ENCODE measurements around the gene CKAP5. TPM values are rescaled to one million over a fixed set of nuclear protein-coding genes. Genes with fewer than 3 reads are reported as not detected.

CKAP5 gene
- total RNA-seq, 3 donors from 2014 or later (not counting 1 experiment from before 2014, with no cell fraction given), result 39.1 to 63.7 (median 46.3) TPM

DNA sequence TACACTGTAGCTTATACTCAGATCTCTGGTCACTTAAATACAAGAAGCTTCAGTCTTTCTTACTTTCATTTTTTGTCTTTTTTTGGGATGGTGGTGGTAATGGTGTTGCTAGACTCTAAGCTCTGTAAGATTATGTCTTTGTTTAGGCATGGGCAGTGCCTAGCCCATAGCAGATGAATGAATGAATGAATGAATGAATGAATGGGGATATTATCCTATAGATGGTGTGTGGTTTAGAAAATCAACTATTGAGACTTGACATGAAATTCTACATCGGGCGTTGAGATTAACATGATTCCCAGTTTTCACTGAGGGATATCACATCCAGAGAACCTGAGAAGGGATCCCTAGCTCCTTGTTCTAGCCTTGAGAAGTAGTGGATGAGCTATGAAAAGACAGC is 9.8 kb upstream of the CKAP5 start:
- H3K4me3 ChIP-seq (ENCODE audit: low read length), result no peak overlapping the region
- TF ChIP-seq, protein P1, sequence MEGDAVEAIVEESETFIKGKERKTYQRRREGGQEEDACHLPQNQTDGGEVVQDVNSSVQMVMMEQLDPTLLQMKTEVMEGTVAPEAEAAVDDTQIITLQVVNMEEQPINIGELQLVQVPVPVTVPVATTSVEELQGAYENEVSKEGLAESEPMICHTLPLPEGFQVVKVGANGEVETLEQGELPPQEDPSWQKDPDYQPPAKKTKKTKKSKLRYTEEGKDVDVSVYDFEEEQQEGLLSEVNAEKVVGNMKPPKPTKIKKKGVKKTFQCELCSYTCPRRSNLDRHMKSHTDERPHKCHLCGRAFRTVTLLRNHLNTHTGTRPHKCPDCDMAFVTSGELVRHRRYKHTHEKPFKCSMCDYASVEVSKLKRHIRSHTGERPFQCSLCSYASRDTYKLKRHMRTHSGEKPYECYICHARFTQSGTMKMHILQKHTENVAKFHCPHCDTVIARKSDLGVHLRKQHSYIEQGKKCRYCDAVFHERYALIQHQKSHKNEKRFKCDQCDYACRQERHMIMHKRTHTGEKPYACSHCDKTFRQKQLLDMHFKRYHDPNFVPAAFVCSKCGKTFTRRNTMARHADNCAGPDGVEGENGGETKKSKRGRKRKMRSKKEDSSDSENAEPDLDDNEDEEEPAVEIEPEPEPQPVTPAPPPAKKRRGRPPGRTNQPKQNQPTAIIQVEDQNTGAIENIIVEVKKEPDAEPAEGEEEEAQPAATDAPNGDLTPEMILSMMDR (IDR thresholded peaks at IDR 0.05), result no peak
- intact Hi-C loops (cut with micrococcal nuclease), result no loop called here
- H3K27me3 Mint-ChIP-seq (ENCODE audit: low read depth in 2 of 2), result peaks cover 2 to 5% of the 10 kb centered on the region in 2 donors
- DNase-seq, result no peak
- no peaks in the 10 kb centered on the region for H3K9me3 Mint-ChIP-seq
- no peak overlapping the region for H3K4me3 Mint-ChIP-seq
- H3K4me1 Mint-ChIP-seq, result no peaks in the 10 kb centered on the region
- ATAC-seq, result no peak
- WGBS (ENCODE audit: insufficient coverage), result 100% methylated on average over 2 of the region's 2 CpGs
- no peak overlapping the region for H3K27ac ChIP-seq (ENCODE audit: low read length)
- no peak overlapping the region for H3K27ac Mint-ChIP-seq
- H3K36me3 Mint-ChIP-seq, result no peaks in the 10 kb centered on the region
- no peaks in the 10 kb centered on the region for H3K36me3 ChIP-seq (ENCODE audit: control insufficient read depth, insufficient read depth, low read length)
- H3K9me3 ChIP-seq (ENCODE audit: control insufficient read depth, insufficient read depth, low read length), result no peaks in the 10 kb centered on the region
- H3K27me3 ChIP-seq (ENCODE audit: control insufficient read depth, insufficient read depth, low read length), result no peaks in the 10 kb centered on the region
- peaks cover 4% of the 10 kb centered on the region for H3K4me1 ChIP-seq (ENCODE audit: control insufficient read depth, insufficient read depth, low read length)

DNA sequence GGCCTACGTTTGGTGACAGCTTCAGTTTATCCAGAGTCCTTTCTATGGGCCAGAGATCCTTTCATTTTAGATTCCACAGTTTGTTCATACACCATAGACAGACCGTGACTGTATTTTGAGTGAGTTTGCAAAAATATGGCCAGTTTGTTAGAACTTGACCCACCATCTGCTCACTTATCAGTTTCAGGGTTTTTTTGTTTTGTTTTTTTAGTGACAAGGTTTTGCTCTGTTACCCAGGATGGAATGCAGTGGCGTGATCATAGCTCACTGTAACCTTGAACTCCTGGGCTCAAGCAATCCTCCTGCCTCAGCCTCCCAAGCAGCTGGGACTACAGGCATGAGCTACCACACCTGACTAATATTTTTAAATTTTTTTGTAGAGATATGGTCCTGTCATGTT is 9.1 kb upstream of the CKAP5 start:
- TF ChIP-seq, protein P1 (IDR thresholded peaks at IDR 0.05), result no peak
- ATAC-seq (no peak), DNase-seq (no peak)
- Mint-ChIP-seq H3K27ac (no peak overlapping the region), H3K4me1 (no peaks in the 10 kb centered on the region), H3K36me3 (no peaks in the 10 kb centered on the region), H3K4me3 (no peak overlapping the region), H3K27me3 (ENCODE audit: low read depth in 2 of 2) (peaks cover 0 to 2% of the 10 kb centered on the region in 2 donors), H3K9me3 (no peaks in the 10 kb centered on the region)
- Histone ChIP-seq H3K36me3 (ENCODE audit: control insufficient read depth, insufficient read depth, low read length) (no peaks in the 10 kb centered on the region), H3K4me3 (ENCODE audit: low read length) (no peak overlapping the region), H3K27me3 (ENCODE audit: control insufficient read depth, insufficient read depth, low read length) (no peaks in the 10 kb centered on the region), H3K27ac (ENCODE audit: low read length) (no peak overlapping the region), H3K4me1 (ENCODE audit: control insufficient read depth, insufficient read depth, low read length) (peaks cover 4% of the 10 kb centered on the region), H3K9me3 (ENCODE audit: control insufficient read depth, insufficient read depth, low read length) (no peaks in the 10 kb centered on the region)
- intact Hi-C loops (cut with micrococcal nuclease), result no loop called here
- WGBS (ENCODE audit: insufficient coverage), result 98% methylated on average over 2 of the region's 3 CpGs

DNA sequence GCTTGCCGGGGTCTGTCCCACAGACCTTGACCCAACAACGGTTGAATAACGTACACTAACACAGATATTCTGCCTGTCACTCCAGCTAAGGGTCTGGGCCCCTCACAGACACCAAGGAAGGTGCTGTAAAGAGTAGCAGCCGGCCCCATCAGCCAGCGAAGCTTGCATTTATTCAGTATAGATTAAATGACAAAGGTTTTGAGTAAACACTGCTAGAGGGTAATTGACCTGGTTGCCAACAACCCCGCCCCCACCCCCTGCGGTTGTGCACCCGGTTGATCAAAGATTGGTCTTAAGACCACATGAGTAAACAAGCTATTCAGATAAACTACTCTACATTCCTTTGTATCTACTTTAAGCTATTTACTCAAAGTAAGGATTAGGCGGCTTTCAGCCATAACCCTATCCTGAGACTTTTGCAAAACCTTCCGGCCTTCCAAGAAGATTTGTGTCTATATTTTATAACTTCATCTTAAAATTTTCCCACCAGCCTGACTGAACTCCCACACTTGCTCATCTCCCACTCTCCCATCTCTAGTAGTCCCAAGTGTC is 4.8 kb upstream of the CKAP5 start:
- Histone ChIP-seq H3K27me3 (ENCODE audit: control insufficient read depth, insufficient read depth, low read length) (no peaks in the 10 kb centered on the region), H3K27ac (ENCODE audit: low read length) (no peak overlapping the region), H3K36me3 (ENCODE audit: control insufficient read depth, insufficient read depth, low read length) (no peaks in the 10 kb centered on the region), H3K4me3 (ENCODE audit: low read length) (no peak overlapping the region), H3K9me3 (ENCODE audit: control insufficient read depth, insufficient read depth, low read length) (no peaks in the 10 kb centered on the region), H3K4me1 (ENCODE audit: control insufficient read depth, insufficient read depth, low read length) (peaks cover 4% of the 10 kb centered on the region)
- Mint-ChIP-seq H3K27me3 (ENCODE audit: low read depth in 2 of 2) (peaks cover 0 to 2% of the 10 kb centered on the region in 2 donors), H3K9me3 (no peaks in the 10 kb centered on the region), H3K36me3 (no peaks in the 10 kb centered on the region), H3K27ac (no peak overlapping the region), H3K4me1 (peaks cover 6 to 9% of the 10 kb centered on the region in 2 donors), H3K4me3 (no peak overlapping the region)
- ATAC-seq, result no peak
- no peak for DNase-seq
- 91% methylated on average over 10 of the region's 10 CpGs for WGBS (ENCODE audit: insufficient coverage)
- TF ChIP-seq, protein P1 (IDR thresholded peaks at IDR 0.05), result no peak
- intact Hi-C loops (cut with micrococcal nuclease), result no loop called here

DNA sequence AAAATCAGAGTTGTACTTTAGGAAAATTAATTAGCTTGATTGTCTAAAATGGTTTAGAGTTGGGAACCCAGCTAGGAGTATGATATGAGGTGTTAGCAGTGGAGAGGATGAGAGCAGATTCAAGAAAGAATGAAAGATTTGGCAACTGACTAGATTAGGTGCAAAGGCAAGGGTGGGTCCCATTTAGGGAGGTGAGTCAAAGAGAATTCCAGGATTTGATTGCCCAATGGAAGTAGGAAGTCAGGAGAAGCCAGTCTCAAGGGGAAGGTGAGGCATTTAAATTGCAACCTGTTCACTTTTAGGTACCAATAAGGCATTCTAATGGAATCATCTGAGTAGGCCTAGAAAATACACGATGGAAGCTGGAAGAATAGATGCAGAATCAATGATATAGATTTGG is 3.6 kb upstream of the CKAP5 start:
- no peak overlapping the region for H3K4me3 ChIP-seq (ENCODE audit: low read length)
- Mint-ChIP-seq H3K27ac (no peak overlapping the region), H3K36me3 (no peaks in the 10 kb centered on the region), H3K4me1 (peaks cover 14 to 18% of the 10 kb centered on the region in 2 donors), H3K4me3 (no peak overlapping the region), H3K27me3 (ENCODE audit: low read depth in 2 of 2) (peaks cover 0 to 2% of the 10 kb centered on the region in 2 donors), H3K9me3 (no peaks in the 10 kb centered on the region)
- ATAC-seq (no peak), DNase-seq (no peak)
- no peak overlapping the region for H3K27ac ChIP-seq (ENCODE audit: low read length)
- H3K9me3 ChIP-seq (ENCODE audit: control insufficient read depth, insufficient read depth, low read length), result no peaks in the 10 kb centered on the region
- 93% methylated on average over 1 of the region's 1 CpG for WGBS (ENCODE audit: insufficient coverage)
- intact Hi-C loops (cut with micrococcal nuclease), result no loop called here
- TF ChIP-seq, protein P1 (IDR thresholded peaks at IDR 0.05), result no peak
- no peaks in the 10 kb centered on the region for H3K36me3 ChIP-seq (ENCODE audit: control insufficient read depth, insufficient read depth, low read length)
- peaks cover 12% of the 10 kb centered on the region for H3K4me1 ChIP-seq (ENCODE audit: control insufficient read depth, insufficient read depth, low read length)
- H3K27me3 ChIP-seq (ENCODE audit: control insufficient read depth, insufficient read depth, low read length), result no peaks in the 10 kb centered on the region

All from natural killer cell (primary cell).